Measurements from ENCODE around the gene CFAP74.
A peak's percentile ranks its signal among the peaks of the same experiment; 100 is the strongest.

CFAP74 gene

DNA sequence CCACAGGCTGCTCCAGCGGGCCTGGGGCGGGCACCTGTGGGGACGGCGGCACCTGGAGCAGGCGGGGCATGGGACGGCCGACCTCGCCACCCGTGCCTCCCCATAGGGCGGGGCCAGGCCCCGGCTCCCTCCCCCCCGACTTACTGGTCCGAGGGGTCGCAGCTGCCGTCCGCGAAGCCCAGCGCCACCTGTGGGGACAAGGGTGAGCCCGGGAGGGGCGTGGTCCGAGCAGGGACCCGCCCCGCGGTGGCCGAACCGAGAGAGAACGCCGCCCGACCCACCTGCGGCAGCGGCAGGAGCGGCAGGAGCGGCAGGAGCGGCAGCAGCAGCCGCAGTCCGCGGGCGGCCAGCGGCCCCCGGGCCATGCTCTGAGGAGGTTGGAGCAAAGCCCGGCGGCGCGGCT is 84.7 kb downstream of the CFAP74 start, which contains the start of gene TMEM52:
TMEM52 (minus strand) TSS at position 379 of the 403 bp plus-strand sequence; CDS start at position 365, 14 bp downstream.
- Histone ChIP-seq H3K36me3 (ENCODE audit: control insufficient read depth in 2 of 2, insufficient read depth in 1 of 2, low read length in 2 of 2) (no peaks in the 10 kb centered on the region), H3K27ac (ENCODE audit: extremely low read depth, low read depth, low read length) (peak within 1 kb of the TSS; percentile 21; the same call in 1 of the 2 replicates), H3K4me3 (ENCODE audit: low read depth, low read length) (peak within 1 kb of the TSS; percentile 43), H3K4me1 (ENCODE audit: control insufficient read depth, insufficient read depth, low read length) (no peaks in the 10 kb centered on the region), H3K9me3 (ENCODE audit: control insufficient read depth, insufficient read depth, low read depth, low read length) (no peaks in the 10 kb centered on the region)
- ChIA-PET POLR2A (no interaction called here), CTCF (no interaction called here)
- TF ChIP-seq ZBTB7A (tag by site-specific recombination; IDR thresholded peaks at IDR 0.05; ENCODE audit: low read depth) (no peak), ZSCAN4 (tag by site-specific recombination; IDR thresholded peaks at IDR 0.05) (no peak), ZFP3 (tag by site-specific recombination; IDR thresholded peaks at IDR 0.05; ENCODE audit: low read depth) (no peak), ZNF292 (tag by site-specific recombination; IDR thresholded peaks at IDR 0.05; ENCODE audit: borderline replicate concordance, low read depth) (no peak), PBX3 (CRISPR knock-in tag; IDR thresholded peaks at IDR 0.05) (no peak), ZNF585B (tag by site-specific recombination; IDR thresholded peaks at IDR 0.05) (no peak), ZNF654 (tag by site-specific recombination; IDR thresholded peaks at IDR 0.05; ENCODE audit: low read depth) (no peak), ZNF391 (tag by site-specific recombination; IDR thresholded peaks at IDR 0.05; ENCODE audit: borderline replicate concordance, low read depth) (no peak), YY1 (tag by site-specific recombination; IDR thresholded peaks at IDR 0.05) (no peak), ZNF624 (tag by site-specific recombination; IDR thresholded peaks at IDR 0.05) (no peak), ZNF560 (tag by site-specific recombination; IDR thresholded peaks at IDR 0.05; ENCODE audit: borderline replicate concordance) (no peak), ZNF837 (tag by site-specific recombination; IDR thresholded peaks at IDR 0.05) (no peak), ZNF433 (tag by site-specific recombination; IDR thresholded peaks at IDR 0.05; ENCODE audit: low read depth) (no peak), ZNF610 (tag by site-specific recombination; IDR thresholded peaks at IDR 0.05; ENCODE audit: borderline replicate concordance) (peak; percentile 99), ZNF621 (tag by site-specific recombination; IDR thresholded peaks at IDR 0.05) (no peak), ZNF266 (tag by site-specific recombination; IDR thresholded peaks at IDR 0.05; ENCODE audit: low read depth) (no peak), ZXDB (tag by site-specific recombination; IDR thresholded peaks at IDR 0.05) (no peak), GLI4 (tag by site-specific recombination; IDR thresholded peaks at IDR 0.05) (no peak), ZNF843 (tag by site-specific recombination; IDR thresholded peaks at IDR 0.05) (no peak), ZNF76 (tag by site-specific recombination; IDR thresholded peaks at IDR 0.05; ENCODE audit: borderline replicate concordance, low read depth) (no peak; the same call in 1 of the 2 replicates), ZBTB17 (tag by site-specific recombination; IDR thresholded peaks at IDR 0.05) (no peak), ZSCAN5A (tag by site-specific recombination; IDR thresholded peaks at IDR 0.05) (no peak), ZNF37A (tag by site-specific recombination; IDR thresholded peaks at IDR 0.05) (no peak), ZNF366 (tag by site-specific recombination; conservative IDR thresholded peaks at IDR 0.05) (no peak), ZNF747 (tag by site-specific recombination; IDR thresholded peaks at IDR 0.05) (no peak), GLIS2 (tag by site-specific recombination; IDR thresholded peaks at IDR 0.05) (no peak), SCRT2 (tag by site-specific recombination; IDR thresholded peaks at IDR 0.05) (peak; percentile 86)
- TF ChIP-seq, protein P1, sequence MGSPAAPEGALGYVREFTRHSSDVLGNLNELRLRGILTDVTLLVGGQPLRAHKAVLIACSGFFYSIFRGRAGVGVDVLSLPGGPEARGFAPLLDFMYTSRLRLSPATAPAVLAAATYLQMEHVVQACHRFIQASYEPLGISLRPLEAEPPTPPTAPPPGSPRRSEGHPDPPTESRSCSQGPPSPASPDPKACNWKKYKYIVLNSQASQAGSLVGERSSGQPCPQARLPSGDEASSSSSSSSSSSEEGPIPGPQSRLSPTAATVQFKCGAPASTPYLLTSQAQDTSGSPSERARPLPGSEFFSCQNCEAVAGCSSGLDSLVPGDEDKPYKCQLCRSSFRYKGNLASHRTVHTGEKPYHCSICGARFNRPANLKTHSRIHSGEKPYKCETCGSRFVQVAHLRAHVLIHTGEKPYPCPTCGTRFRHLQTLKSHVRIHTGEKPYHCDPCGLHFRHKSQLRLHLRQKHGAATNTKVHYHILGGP (tag by site-specific recombination; IDR thresholded peaks at IDR 0.05): no peak
- TF ChIP-seq, protein P2, sequence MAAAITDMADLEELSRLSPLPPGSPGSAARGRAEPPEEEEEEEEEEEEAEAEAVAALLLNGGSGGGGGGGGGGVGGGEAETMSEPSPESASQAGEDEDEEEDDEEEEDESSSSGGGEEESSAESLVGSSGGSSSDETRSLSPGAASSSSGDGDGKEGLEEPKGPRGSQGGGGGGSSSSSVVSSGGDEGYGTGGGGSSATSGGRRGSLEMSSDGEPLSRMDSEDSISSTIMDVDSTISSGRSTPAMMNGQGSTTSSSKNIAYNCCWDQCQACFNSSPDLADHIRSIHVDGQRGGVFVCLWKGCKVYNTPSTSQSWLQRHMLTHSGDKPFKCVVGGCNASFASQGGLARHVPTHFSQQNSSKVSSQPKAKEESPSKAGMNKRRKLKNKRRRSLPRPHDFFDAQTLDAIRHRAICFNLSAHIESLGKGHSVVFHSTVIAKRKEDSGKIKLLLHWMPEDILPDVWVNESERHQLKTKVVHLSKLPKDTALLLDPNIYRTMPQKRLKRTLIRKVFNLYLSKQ (tag by site-specific recombination; IDR thresholded peaks at IDR 0.05; ENCODE audit: borderline replicate concordance): no peak
- TF ChIP-seq, protein P3, sequence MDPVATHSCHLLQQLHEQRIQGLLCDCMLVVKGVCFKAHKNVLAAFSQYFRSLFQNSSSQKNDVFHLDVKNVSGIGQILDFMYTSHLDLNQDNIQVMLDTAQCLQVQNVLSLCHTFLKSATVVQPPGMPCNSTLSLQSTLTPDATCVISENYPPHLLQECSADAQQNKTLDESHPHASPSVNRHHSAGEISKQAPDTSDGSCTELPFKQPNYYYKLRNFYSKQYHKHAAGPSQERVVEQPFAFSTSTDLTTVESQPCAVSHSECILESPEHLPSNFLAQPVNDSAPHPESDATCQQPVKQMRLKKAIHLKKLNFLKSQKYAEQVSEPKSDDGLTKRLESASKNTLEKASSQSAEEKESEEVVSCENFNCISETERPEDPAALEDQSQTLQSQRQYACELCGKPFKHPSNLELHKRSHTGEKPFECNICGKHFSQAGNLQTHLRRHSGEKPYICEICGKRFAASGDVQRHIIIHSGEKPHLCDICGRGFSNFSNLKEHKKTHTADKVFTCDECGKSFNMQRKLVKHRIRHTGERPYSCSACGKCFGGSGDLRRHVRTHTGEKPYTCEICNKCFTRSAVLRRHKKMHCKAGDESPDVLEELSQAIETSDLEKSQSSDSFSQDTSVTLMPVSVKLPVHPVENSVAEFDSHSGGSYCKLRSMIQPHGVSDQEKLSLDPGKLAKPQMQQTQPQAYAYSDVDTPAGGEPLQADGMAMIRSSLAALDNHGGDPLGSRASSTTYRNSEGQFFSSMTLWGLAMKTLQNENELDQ (tag by site-specific recombination; IDR thresholded peaks at IDR 0.05; ENCODE audit: low read depth): no peak
